Activated naive CD4-positive, alpha-beta T cell (primary cell): ENCODE measurements around the gene TMEM218.

Experiments used
- DNase-seq, 4 experiments: peaks; one replicate each; lab custom pipeline; 2025; lab: John Stamatoyannopoulos, UW

The TMEM218 gene

GRCh38 chr11:125111343-125112207, at the start of gene TMEM218:
TMEM218 (minus strand) TSS chr11:125111626; CDS start chr11:125102241, 9,385 bp downstream.
- DNase-seq = peak; percentile 81 to 89 (median 86)

- no peak for DNase-seq
These were observed 46.7 kb upstream of the TMEM218 start for GRCh38 chr11:125157953-125158680.

- no peak for DNase-seq
These were observed 45.8 kb upstream of the TMEM218 start for GRCh38 chr11:125157118-125157733.

- no peak for DNase-seq
These were observed 45.1 kb upstream of the TMEM218 start for GRCh38 chr11:125156346-125157117.

GRCh38 chr11:125155767-125156166, 44.3 kb upstream of the TMEM218 start:
- DNase-seq = no peak

- DNase-seq = no peak
These were observed 43.6 kb upstream of the TMEM218 start for GRCh38 chr11:125155100-125155444.

- DNase-seq = no peak
These were observed 43.1 kb upstream of the TMEM218 start for GRCh38 chr11:125154378-125155099.

GRCh38 chr11:125153837-125154236, 42.4 kb upstream of the TMEM218 start:
- DNase-seq = no peak

GRCh38 chr11:125148743-125149142, 37.3 kb upstream of the TMEM218 start:
- no peak for DNase-seq

GRCh38 chr11:125148011-125148410, 36.6 kb upstream of the TMEM218 start:
- no peak for DNase-seq

- DNase-seq = no peak
These were observed 35.9 kb upstream of the TMEM218 start for GRCh38 chr11:125147280-125147679.

GRCh38 chr11:125146232-125146631, 34.8 kb upstream of the TMEM218 start:
- DNase-seq = no peak

GRCh38 chr11:125141686-125142535, 30.5 kb upstream of the TMEM218 start:
- DNase-seq = peak; percentile 32 to 59 (median 49)

GRCh38 chr11:125141178-125141577, 29.8 kb upstream of the TMEM218 start:
- no peak for DNase-seq

GRCh38 chr11:125140233-125140632, 28.8 kb upstream of the TMEM218 start:
- DNase-seq = no peak

- no peak for DNase-seq
These were observed 28.4 kb upstream of the TMEM218 start for GRCh38 chr11:125139778-125140177.

GRCh38 chr11:125138966-125139365, 27.5 kb upstream of the TMEM218 start:
- no peak for DNase-seq

GRCh38 chr11:125136001-125136400, 24.6 kb upstream of the TMEM218 start:
- DNase-seq = no peak

GRCh38 chr11:125132596-125132995, 21.2 kb upstream of the TMEM218 start:
- no peak for DNase-seq

GRCh38 chr11:125132071-125132470, 20.6 kb upstream of the TMEM218 start:
- DNase-seq = no peak
